Gastrocnemius medialis (tissue), 4 donors: ENCODE data around the gene RPS6KL1. TPM values are rescaled to one million over a fixed set of nuclear protein-coding genes. Genes with fewer than 3 reads are reported as not detected.

Experiments
- ATAC-seq, 2 donors: fragments of 150-250 bp; one replicate each; pipeline ENCODE4 v1.9.1; 2016
- DNase-seq, 2 donors: peaks; one replicate each; pipeline ENCODE4 v3.0.0-alpha.2; 2019
- H3K27ac ChIP-seq, 4 donors: fragments of 200-600 bp; sonication (generic); 1 replicate in 1 of 4; 2 replicates in 3 of 4; pipeline ENCODE4 v1.5.1; 2016 to 2018; ENCODE audit warnings: mild to moderate bottlenecking in 2 of 4, moderate library complexity in 1 of 4
- H3K27me3 ChIP-seq, 3 donors: fragments of 200-600 bp; sonication (generic) in 2 of 3; 1 replicate in 1 of 3; 2 replicates in 2 of 3; pipeline versions ENCODE4 v1.5.1 to v1.6.0; 2016 to 2019; ENCODE audit warnings: mild to moderate bottlenecking in 1 of 3, moderate library complexity in 1 of 3
- H3K36me3 ChIP-seq, 2 donors: fragments of 200-600 bp; sonication (generic) in 1 of 2; one replicate each; pipeline ENCODE4 v1.5.1; 2017 to 2018
- H3K4me1 ChIP-seq, 2 donors: fragments of 200-600 bp; sonication (generic) in 1 of 2; one replicate each; pipeline ENCODE4 v1.5.1; 2016 to 2017; ENCODE audit warnings: mild to moderate bottlenecking in 2 of 2
- H3K4me3 ChIP-seq, 4 donors: fragments of 200-600 bp; sonication (generic) in 3 of 4; 1 replicate in 1 of 4; 2 replicates in 3 of 4; pipeline ENCODE4 v1.5.1; 2016 to 2019; ENCODE audit warnings: mild to moderate bottlenecking in 2 of 4
- H3K9me3 ChIP-seq, 3 donors: fragments of 200-600 bp; sonication (generic) in 2 of 3; 1 replicate in 1 of 3; 2 replicates in 2 of 3; pipeline ENCODE4 v1.5.1; 2016 to 2019
- CTCF ChIP-seq, 5 experiments: fragments of 450-650 bp in 3 of 5; fragments of 200-600 bp in 2 of 5; sonication (generic) in 2 of 5; IDR thresholded peaks in 4 of 5; conservative IDR thresholded peaks in 1 of 5; 1 replicate in 4 of 5; 2 replicates in 1 of 5; pipeline ENCODE4 v1.5.1; 2016 to 2019; ENCODE audit warnings: antibody characterized with exemption in 5 of 5, mild to moderate bottlenecking in 3 of 5, moderate library complexity in 3 of 5
- POLR2A ChIP-seq, 2 donors: fragments of 450-650 bp; IDR thresholded peaks; one replicate each; pipeline ENCODE4 v1.6.1; 2017; ENCODE audit warnings: antibody characterized with exemption in 2 of 2, mild to moderate bottlenecking in 2 of 2, moderate library complexity in 2 of 2
- in situ Hi-C, 4 donors: fragments of 200-750 bp; cut with MboI; loops; one replicate each; pipeline versions ENCODE4 v1.15.0 to v1.8.0; 2017; ENCODE audit warnings: low sequenced_read_pairs in 4 of 4
- intact Hi-C: fragments of 100-400 bp; cut with DNase I; formaldehyde crosslinking; loops from one replicate; pipeline ENCODE4 v1.15.1; 2023; ENCODE audit warnings: low total_unique reads
- total RNA-seq, 4 donors: library from RNA; depleted of rRNA; stranded (reverse); fragments of >200 nt; gene quantifications; one replicate each; pipeline versions ENCODE4 v1.1.0 to v1.2.3, GENCODE V29; 2016

The RPS6KL1 gene
- total RNA-seq, 4 donors from 2014 or later: 11.7 to 34.4 (median 18.7) TPM

GRCh38 chr14:74908861-74909341 lies 14.2 kb downstream of the RPS6KL1 start:
- Histone ChIP-seq H3K4me1 (peaks cover 22 to 34% of the 10 kb centered on the region in 2 donors), H3K4me3 (no peak overlapping the region), H3K36me3 (peaks cover 0 to 2% of the 10 kb centered on the region in 2 donors), H3K9me3 (no peaks in the 10 kb centered on the region), H3K27me3 (no peaks in the 10 kb centered on the region), H3K27ac (no peak overlapping the region)
- TF ChIP-seq POLR2A (IDR thresholded peaks at IDR 0.05) (no peak), CTCF (IDR thresholded peaks at IDR 0.05 in 4 of 5, conservative IDR thresholded peaks at IDR 0.05 in 1 of 5) (no peak)
- ATAC-seq (no peak), DNase-seq (no peak)
- intact Hi-C loops: no loop called here
- in situ Hi-C loops: no loop called here

DNA sequence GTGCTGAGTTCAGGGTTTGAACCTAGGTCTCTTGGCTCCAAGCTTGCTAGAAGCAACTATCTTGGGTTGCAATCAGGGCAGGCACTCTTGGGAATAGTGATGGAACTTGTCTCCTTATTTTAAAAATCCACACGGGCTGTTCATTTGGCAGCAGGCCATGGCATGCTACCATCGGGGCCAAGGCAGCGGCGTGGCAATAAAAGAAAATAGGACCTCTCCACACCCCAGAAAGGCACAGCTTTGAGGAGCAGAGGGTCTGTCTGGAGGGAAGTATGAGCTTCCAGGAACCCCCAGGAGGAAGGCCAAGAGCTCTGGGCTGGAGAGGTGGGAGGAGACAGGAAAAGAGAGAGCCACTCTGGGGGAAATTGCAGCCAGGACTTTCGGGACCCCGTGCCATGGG lies 15.3 kb downstream of the RPS6KL1 start:
- no peak for TF ChIP-seq CTCF (IDR thresholded peaks at IDR 0.05 in 4 of 5, conservative IDR thresholded peaks at IDR 0.05 in 1 of 5)
- no peak for TF ChIP-seq POLR2A (IDR thresholded peaks at IDR 0.05)
- peaks cover 19 to 30% of the 10 kb centered on the region in 2 donors for H3K4me1 ChIP-seq
- peaks cover 0 to 9% of the 10 kb centered on the region in 2 donors for H3K36me3 ChIP-seq
- DNase-seq (no peak), ATAC-seq (no peak)
- intact Hi-C loops: no loop called here
- H3K4me3 ChIP-seq: no peak overlapping the region
- in situ Hi-C loops: no loop called here
- no peaks in the 10 kb centered on the region for H3K9me3 ChIP-seq
- no peaks in the 10 kb centered on the region for H3K27me3 ChIP-seq
- peak overlapping the region in 3 of 4 donors; percentile 2 to 44 (median 11) for H3K27ac ChIP-seq

GRCh38 chr14:74906925-74907521 lies 16.0 kb downstream of the RPS6KL1 start:
- Histone ChIP-seq H3K4me1 (peaks cover 19 to 30% of the 10 kb centered on the region in 2 donors), H3K4me3 (no peak overlapping the region), H3K9me3 (no peaks in the 10 kb centered on the region), H3K27me3 (no peaks in the 10 kb centered on the region), H3K36me3 (peaks cover 0 to 16% of the 10 kb centered on the region in 2 donors), H3K27ac (peak overlapping the region in 3 of 4 donors; percentile 2 to 44 (median 11))
- peak in 2 of 5 experiments; percentile 32 to 35 for TF ChIP-seq CTCF (IDR thresholded peaks at IDR 0.05 in 4 of 5, conservative IDR thresholded peaks at IDR 0.05 in 1 of 5)
- no peak for TF ChIP-seq POLR2A (IDR thresholded peaks at IDR 0.05)
- ATAC-seq (peak; percentile 28 to 57), DNase-seq (peak in 1 of 2 donors; percentile 67)
- intact Hi-C loops: no loop called here
- in situ Hi-C loops: no loop called here

- TF ChIP-seq CTCF (IDR thresholded peaks at IDR 0.05 in 4 of 5, conservative IDR thresholded peaks at IDR 0.05 in 1 of 5): peak; percentile 89 to 96 (median 91)
- no peak for TF ChIP-seq POLR2A (IDR thresholded peaks at IDR 0.05)
- Histone ChIP-seq H3K4me1 (peaks cover 19 to 30% of the 10 kb centered on the region in 2 donors), H3K27me3 (no peaks in the 10 kb centered on the region), H3K9me3 (no peaks in the 10 kb centered on the region), H3K36me3 (peaks cover under 1 to 30% of the 10 kb centered on the region in 2 donors), H3K4me3 (no peak overlapping the region), H3K27ac (peak overlapping the region in 1 of 4 donors; percentile 29)
- DNase-seq (peak; percentile 39 to 59), ATAC-seq (peak; percentile 34 to 47)
- in situ Hi-C loops (no loop called here), intact Hi-C loops (loop anchor here (1.0 kb wide), 1 partner anchor 44 kb away; no protein-coding TSS in a partner anchor)
Measured at GRCh38 chr14:74905595-74906142, 17.4 kb downstream of the RPS6KL1 start.
